Astrocyte (in vitro differentiated cells and primary cell): ENCODE measurements around the gene MUC5AC. TPM values are rescaled to one million over a fixed set of nuclear protein-coding genes. Genes with fewer than 3 reads are reported as not detected.

Source experiments
- DNase-seq: peaks from one replicate; pipeline ENCODE4 v3.0.0-alpha.2; 2010; ENCODE audit warnings: low read depth
- FAIRE-seq: peaks from 2 replicates; lab custom pipeline; 2011; peaks lifted over from hg19 to GRCh38; lab: Jason Lieb, UNC
- H2AFZ ChIP-seq: 2 replicates; pipeline ENCODE4 v1.6.0; 2012; ENCODE audit warnings: low read depth, low read length, inconsistent platforms
- H3K27ac ChIP-seq: 2 replicates; pipeline ENCODE4 v1.5.1; 2011; ENCODE audit warnings: low read depth, low read length, inconsistent platforms
- H3K27me3 ChIP-seq: 2 replicates; pipeline ENCODE4 v1.6.0; 2011; ENCODE audit warnings: low read length, inconsistent platforms; ENCODE audit not compliant: insufficient read depth
- H3K36me3 ChIP-seq: 2 replicates; pipeline ENCODE4 v1.5.1; 2011; ENCODE audit warnings: low read length, inconsistent platforms; ENCODE audit not compliant: insufficient read depth
- H3K4me1 ChIP-seq: 2 replicates; pipeline ENCODE4 v1.5.1; 2011; ENCODE audit warnings: low read length, inconsistent platforms; ENCODE audit not compliant: insufficient read depth
- H3K4me2 ChIP-seq: 2 replicates; pipeline ENCODE4 v1.6.0; 2012; ENCODE audit warnings: low read length, inconsistent platforms
- H3K4me3 ChIP-seq: 2 replicates; pipeline ENCODE4 v1.5.1; 2011; ENCODE audit warnings: low read depth, mild to moderate bottlenecking, low read length, inconsistent platforms; ENCODE audit not compliant: insufficient read depth
- H3K79me2 ChIP-seq: 2 replicates; pipeline ENCODE4 v1.6.0; 2012; ENCODE audit warnings: mild to moderate bottlenecking, low read length, inconsistent platforms; ENCODE audit not compliant: insufficient read depth
- H3K9ac ChIP-seq: 2 replicates; pipeline ENCODE4 v1.6.0; 2012; ENCODE audit warnings: mild to moderate bottlenecking, low read length, inconsistent platforms
- H3K9me3 ChIP-seq: 2 replicates; pipeline ENCODE4 v1.5.1; 2012; ENCODE audit warnings: low read depth, mild to moderate bottlenecking, low read length, inconsistent platforms; ENCODE audit not compliant: insufficient read depth
- H4K20me1 ChIP-seq: 2 replicates; pipeline ENCODE4 v1.6.0; 2012; ENCODE audit warnings: low read length, inconsistent platforms; ENCODE audit not compliant: insufficient read depth
- H3K27ac Mint-ChIP-seq: one replicate; pipeline ENCODE4 v1.8.0; 2021; ENCODE audit warnings: mild to moderate bottlenecking, mixed read lengths; ENCODE audit not compliant: unreplicated experiment
- H3K27me3 Mint-ChIP-seq: one replicate; pipeline ENCODE4 v1.8.0; 2021; ENCODE audit warnings: low read depth, mixed read lengths; ENCODE audit not compliant: unreplicated experiment
- H3K36me3 Mint-ChIP-seq: one replicate; pipeline ENCODE4 v1.8.0; 2021; ENCODE audit warnings: low read depth, mixed read lengths; ENCODE audit not compliant: unreplicated experiment
- H3K4me1 Mint-ChIP-seq: one replicate; pipeline ENCODE4 v1.8.0; 2021; ENCODE audit warnings: low read depth, mixed read lengths; ENCODE audit not compliant: unreplicated experiment
- H3K4me3 Mint-ChIP-seq: one replicate; pipeline ENCODE4 v1.8.0; 2021; ENCODE audit warnings: mild to moderate bottlenecking, moderate library complexity, mixed read lengths; ENCODE audit not compliant: unreplicated experiment
- H3K9me3 Mint-ChIP-seq: one replicate; pipeline ENCODE4 v1.8.0; 2021; ENCODE audit warnings: mild to moderate bottlenecking, mixed read lengths; ENCODE audit not compliant: unreplicated experiment
- CTCF ChIP-seq: IDR thresholded peaks from 2 replicates; pipeline ENCODE4 v1.5.1; 2011; ENCODE audit warnings: low read depth, mild to moderate bottlenecking, inconsistent platforms, low read length, moderate library complexity; ENCODE audit not compliant: insufficient read depth
- EZH2 ChIP-seq: IDR thresholded peaks from 2 replicates; pipeline ENCODE4 v1.6.1; 2012; ENCODE audit warnings: mild to moderate bottlenecking, low read length, inconsistent platforms; ENCODE audit not compliant: insufficient read depth
- total RNA-seq: library from RNA; stranded (reverse); gene quantifications from 2 replicates; pipeline ENCODE4 v1.2.1, GENCODE V29; 2021

Gene MUC5AC
- total RNA-seq, 1 donor from 2014 or later: not detected

- FAIRE-seq: no peak
- Histone ChIP-seq H2AFZ (no peak overlapping the region), H3K79me2 (no peaks in the 10 kb centered on the region), H3K4me3 (no peak overlapping the region), H3K9ac (no peak overlapping the region), H4K20me1 (no peaks in the 10 kb centered on the region), H3K9me3 (no peaks in the 10 kb centered on the region), H3K27ac (no peak overlapping the region), H3K4me1 (no peaks in the 10 kb centered on the region), H3K27me3 (no peaks in the 10 kb centered on the region), H3K4me2 (no peak overlapping the region), H3K36me3 (no peaks in the 10 kb centered on the region)
- Mint-ChIP-seq H3K27ac (no peak overlapping the region), H3K4me3 (no peak overlapping the region), H3K27me3 (peaks cover 37% of the 10 kb centered on the region), H3K4me1 (no peaks in the 10 kb centered on the region), H3K9me3 (peaks cover 12% of the 10 kb centered on the region), H3K36me3 (no peaks in the 10 kb centered on the region)
- TF ChIP-seq EZH2: no peak
- no peak for TF ChIP-seq CTCF
- DNase-seq: no peak
Observed at GRCh38 chr11:1128311-1129142, 29.2 kb upstream of the MUC5AC start.

GRCh38 chr11:1129143-1129610 lies 28.6 kb upstream of the MUC5AC start:
- no peak overlapping the region for H2AFZ ChIP-seq
- Mint-ChIP-seq H3K36me3 (no peaks in the 10 kb centered on the region), H3K27me3 (peaks cover 39% of the 10 kb centered on the region), H3K9me3 (peaks cover 17% of the 10 kb centered on the region), H3K4me3 (no peak overlapping the region), H3K4me1 (no peaks in the 10 kb centered on the region), H3K27ac (no peak overlapping the region)
- no peaks in the 10 kb centered on the region for H3K27me3 ChIP-seq
- no peak overlapping the region for H3K27ac ChIP-seq
- H3K4me1 ChIP-seq: no peaks in the 10 kb centered on the region
- no peak overlapping the region for H3K4me3 ChIP-seq
- FAIRE-seq (no peak), DNase-seq (no peak)
- TF ChIP-seq CTCF: no peak
- no peak for TF ChIP-seq EZH2
- H4K20me1 ChIP-seq: no peaks in the 10 kb centered on the region
- H3K79me2 ChIP-seq: no peaks in the 10 kb centered on the region
- H3K9me3 ChIP-seq: no peaks in the 10 kb centered on the region
- H3K36me3 ChIP-seq: no peaks in the 10 kb centered on the region
- no peak overlapping the region for H3K9ac ChIP-seq
- H3K4me2 ChIP-seq: no peak overlapping the region
